ENCODE data around the gene KDM2A. TPM values are rescaled to one million over a fixed set of nuclear protein-coding genes. Genes with fewer than 3 reads are reported as not detected.

KDM2A gene
- total and polyA plus RNA-seq, 2 donors (not counting 3 experiments of a cell fraction or from before 2014, with no cell fraction given) = 72.2 to 79.5 TPM

- Histone ChIP-seq H3K9me1 (replicated peaks; ENCODE audit: control insufficient read depth, extremely low read depth, insufficient read depth, low read length) (no peaks in the 10 kb centered on the region), H3K79me2 (ENCODE audit: control insufficient read depth, insufficient read depth, low read length) (no peaks in the 10 kb centered on the region), H3K4me2 (ENCODE audit: insufficient read depth, low read length) (no peak overlapping the region), H3K27ac (ENCODE audit: insufficient read depth, low read depth, low read length) (no peak overlapping the region), H3K9ac (replicated peaks; ENCODE audit: extremely low read depth, insufficient read depth, low read length) (no peak overlapping the region), H3K36me3 (ENCODE audit: control insufficient read depth in 2 of 2, extremely low read depth in 1 of 2, insufficient read depth in 2 of 2, low read length in 2 of 2) (no peaks in the 10 kb centered on the region), H4K20me1 (replicated peaks; ENCODE audit: control insufficient read depth, extremely low read depth, insufficient read depth, low read length) (no peaks in the 10 kb centered on the region), H3K9me3 (replicated peaks; ENCODE audit: control insufficient read depth, insufficient read depth, low read length) (no peaks in the 10 kb centered on the region), H2AFZ (ENCODE audit: low read depth, low read length) (no peak overlapping the region), H3K27me3 (ENCODE audit: control insufficient read depth in 2 of 2, insufficient read depth in 2 of 2, low read length in 2 of 2) (no peaks in the 10 kb centered on the region), H3K4me3 (replicated peaks in 1 of 3; ENCODE audit: insufficient read depth in 1 of 3, low read depth in 1 of 3, low read length in 3 of 3) (no peak overlapping the region), H3K4me1 (ENCODE audit: control insufficient read depth, extremely low read depth, insufficient read depth, low read length) (peaks cover 3% of the 10 kb centered on the region)
- TF ChIP-seq CTCF (IDR thresholded peaks at IDR 0.05; ENCODE audit: extremely low read depth in 1 of 2, insufficient read depth in 1 of 2, low read depth in 1 of 2, low read length in 2 of 2) (no peak), POLR2AphosphoS5 (IDR thresholded peaks at IDR 0.05; ENCODE audit: insufficient read depth, low read depth, low read length) (no peak), MYC (IDR thresholded peaks at IDR 0.05; ENCODE audit: low read depth, low read length) (no peak), EZH2 (IDR thresholded peaks at IDR 0.05; ENCODE audit: borderline replicate concordance, low read depth, low read length, severe bottlenecking) (no peak), POLR2A (IDR thresholded peaks at IDR 0.05; ENCODE audit: low read depth, low read length) (no peak), JUN (IDR thresholded peaks at IDR 0.05; ENCODE audit: borderline replicate concordance, insufficient read depth, insufficient read length, low read depth) (no peak), FOS (IDR thresholded peaks at IDR 0.05; ENCODE audit: borderline replicate concordance, insufficient read depth, low read length) (no peak), GATA2 (IDR thresholded peaks at IDR 0.05; ENCODE audit: insufficient read depth, insufficient read length, low read depth, low read length) (no peak)
- TF ChIP-seq, protein P1, sequence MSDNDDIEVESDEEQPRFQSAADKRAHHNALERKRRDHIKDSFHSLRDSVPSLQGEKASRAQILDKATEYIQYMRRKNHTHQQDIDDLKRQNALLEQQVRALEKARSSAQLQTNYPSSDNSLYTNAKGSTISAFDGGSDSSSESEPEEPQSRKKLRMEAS (IDR thresholded peaks at IDR 0.05; ENCODE audit: insufficient read depth, insufficient read length) = no peak
- ChIA-PET CTCF (interaction anchor here (0.8 to 7.3 kb wide), 5 partner anchors 7 to 309 kb away, joined by 3 to 129 read pairs (median 6); partner anchors contain the start of gene RHOD), POLR2A (no interaction called here)
- dilution Hi-C loops (cut with MboI; ENCODE audit: extremely low pct_ligation_motif_present, low sequenced_read_pairs) = no loop called here
- intact Hi-C loops (cut with micrococcal nuclease) = no loop called here
- no peak for DNase-seq (ENCODE audit: low read depth, low spot score)
- no peak for FAIRE-seq
- no TSS peak for BruUV-seq (replicated peaks)
These were observed 45.2 kb upstream of the KDM2A start for GRCh38 chr11:67073908-67074307.
